HG02981 (cell line): ENCODE measurements around the gene HBB.

Experiments
- ATAC-seq: cut with Tn5 transposase; IDR thresholded peaks from one replicate; pipeline ENCODE4 v1.9.1; 2021; ENCODE audit warnings: mild to moderate bottlenecking, moderate library complexity; ENCODE audit not compliant: unreplicated experiment

The HBB gene

GRCh38 chr11:5247472-5248192, 20.8 kb upstream of the HBB start:
- ATAC-seq: no peak

- no peak for ATAC-seq
Observed at GRCh38 chr11:5246772-5247471, 20.1 kb upstream of the HBB start.

- ATAC-seq: no peak
Observed at GRCh38 chr11:5245155-5245554, 18.3 kb upstream of the HBB start.

GRCh38 chr11:5243816-5244180, 16.9 kb upstream of the HBB start:
- ATAC-seq: no peak

- peak; percentile 56 for ATAC-seq
Observed at GRCh38 chr11:5242933-5243815, 16.3 kb upstream of the HBB start.

- ATAC-seq: no peak
Observed at GRCh38 chr11:5242208-5242607, 15.3 kb upstream of the HBB start.

GRCh38 chr11:5241458-5241857, 14.6 kb upstream of the HBB start:
- no peak for ATAC-seq

GRCh38 chr11:5240458-5240857, 13.6 kb upstream of the HBB start:
- no peak for ATAC-seq

GRCh38 chr11:5240056-5240455, 13.2 kb upstream of the HBB start:
- ATAC-seq: no peak

GRCh38 chr11:5239046-5239445, 12.2 kb upstream of the HBB start:
- ATAC-seq: no peak

GRCh38 chr11:5238486-5238885, 11.6 kb upstream of the HBB start:
- ATAC-seq: no peak

- ATAC-seq: no peak
Observed at GRCh38 chr11:5237420-5237819, 10.5 kb upstream of the HBB start.

GRCh38 chr11:5235364-5236095, 8.7 kb upstream of the HBB start:
- no peak for ATAC-seq

GRCh38 chr11:5234381-5234834, 7.5 kb upstream of the HBB start, which contains the start of gene HBD:
HBD (minus strand) TSS chr11:5234483; CDS start chr11:5234433, 50 bp downstream.
- peak; percentile 89 for ATAC-seq

- no peak for ATAC-seq
Observed at GRCh38 chr11:5233307-5233706, 6.4 kb upstream of the HBB start.

GRCh38 chr11:5232821-5233220, 6.0 kb upstream of the HBB start:
- ATAC-seq: no peak

GRCh38 chr11:5232176-5232575, 5.3 kb upstream of the HBB start:
- no peak for ATAC-seq

- ATAC-seq: no peak
Observed at GRCh38 chr11:5231111-5231510, 4.2 kb upstream of the HBB start.

GRCh38 chr11:5230266-5230665, 3.4 kb upstream of the HBB start:
- no peak for ATAC-seq

- no peak for ATAC-seq
Observed at GRCh38 chr11:5229796-5230195, 2.9 kb upstream of the HBB start.

GRCh38 chr11:5229356-5229755, 2.5 kb upstream of the HBB start:
- ATAC-seq: no peak
